Head of caudate nucleus (tissue), 42 donors: Measurements from ENCODE around the gene AP3D1.
A peak's percentile ranks its signal among the peaks of the same experiment; 100 is the strongest.

Source experiments
- DNase-seq, 42 donors: peaks; one replicate each; pipeline versions ENCODE4 v3.0.0 to v3.0.0-alpha.2; 2020 to 2021; ENCODE audit warnings: mixed read lengths in 7 of 42
- intact Hi-C: fragments of 100-400 bp; cut with DNase I; formaldehyde crosslinking; loops from one replicate; pipeline ENCODE4 v1.15.0; 2022

Gene AP3D1

DNA sequence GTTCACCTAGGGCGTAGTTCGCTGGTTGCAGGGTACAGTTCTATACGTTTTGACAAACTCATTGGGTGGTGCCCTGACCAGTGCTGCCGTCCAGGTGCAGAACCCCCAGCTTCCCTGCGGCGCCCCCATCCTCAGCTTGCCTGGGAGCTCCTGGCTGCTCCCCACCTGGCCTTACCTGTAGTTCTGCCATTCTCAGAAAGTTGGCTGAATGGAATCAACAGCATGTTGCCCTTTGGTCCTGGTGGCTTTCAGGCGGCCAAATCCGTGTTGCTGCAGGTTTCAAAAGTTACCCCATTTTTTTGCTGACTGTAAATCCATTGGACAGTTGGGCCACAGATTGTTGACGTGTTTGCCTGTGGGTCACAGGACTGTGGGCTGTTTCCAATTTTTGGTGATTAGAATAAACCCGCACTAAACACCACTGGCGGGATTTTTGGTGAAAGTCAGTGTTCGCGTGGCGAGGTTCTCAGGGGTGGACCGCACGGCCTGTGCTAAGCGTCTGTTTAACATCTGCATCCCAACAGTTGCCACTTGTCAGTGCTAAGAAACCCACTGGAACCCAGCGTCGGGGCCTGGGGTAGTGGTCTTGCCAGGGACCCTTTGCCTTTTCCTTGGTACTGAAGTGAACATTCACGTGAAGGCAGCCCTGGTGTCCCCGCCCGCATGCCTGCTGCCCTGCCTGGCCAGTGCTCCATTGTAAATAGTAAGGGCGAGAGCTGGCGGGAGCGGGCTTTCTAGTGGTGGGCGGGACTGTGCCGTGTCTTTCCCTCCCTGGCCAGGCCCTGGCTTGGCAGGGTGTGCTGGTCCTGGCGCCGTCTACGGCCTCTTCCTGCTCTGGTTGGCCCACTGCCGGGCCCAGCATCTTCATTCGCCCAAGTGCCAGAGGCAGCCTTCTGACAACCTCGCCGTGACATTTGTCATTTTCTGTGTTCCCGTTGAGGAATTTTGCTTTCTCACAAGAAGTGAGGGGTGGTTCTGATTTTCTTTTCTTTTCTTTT is 15.7 kb upstream of the AP3D1 start:
- peak in 39 of 42 donors; percentile 18 to 85 (median 62) for DNase-seq
- intact Hi-C loops: loop anchor here (10.0 kb wide), 1 partner anchor 218 kb away; no protein-coding TSS in a partner anchor

DNA sequence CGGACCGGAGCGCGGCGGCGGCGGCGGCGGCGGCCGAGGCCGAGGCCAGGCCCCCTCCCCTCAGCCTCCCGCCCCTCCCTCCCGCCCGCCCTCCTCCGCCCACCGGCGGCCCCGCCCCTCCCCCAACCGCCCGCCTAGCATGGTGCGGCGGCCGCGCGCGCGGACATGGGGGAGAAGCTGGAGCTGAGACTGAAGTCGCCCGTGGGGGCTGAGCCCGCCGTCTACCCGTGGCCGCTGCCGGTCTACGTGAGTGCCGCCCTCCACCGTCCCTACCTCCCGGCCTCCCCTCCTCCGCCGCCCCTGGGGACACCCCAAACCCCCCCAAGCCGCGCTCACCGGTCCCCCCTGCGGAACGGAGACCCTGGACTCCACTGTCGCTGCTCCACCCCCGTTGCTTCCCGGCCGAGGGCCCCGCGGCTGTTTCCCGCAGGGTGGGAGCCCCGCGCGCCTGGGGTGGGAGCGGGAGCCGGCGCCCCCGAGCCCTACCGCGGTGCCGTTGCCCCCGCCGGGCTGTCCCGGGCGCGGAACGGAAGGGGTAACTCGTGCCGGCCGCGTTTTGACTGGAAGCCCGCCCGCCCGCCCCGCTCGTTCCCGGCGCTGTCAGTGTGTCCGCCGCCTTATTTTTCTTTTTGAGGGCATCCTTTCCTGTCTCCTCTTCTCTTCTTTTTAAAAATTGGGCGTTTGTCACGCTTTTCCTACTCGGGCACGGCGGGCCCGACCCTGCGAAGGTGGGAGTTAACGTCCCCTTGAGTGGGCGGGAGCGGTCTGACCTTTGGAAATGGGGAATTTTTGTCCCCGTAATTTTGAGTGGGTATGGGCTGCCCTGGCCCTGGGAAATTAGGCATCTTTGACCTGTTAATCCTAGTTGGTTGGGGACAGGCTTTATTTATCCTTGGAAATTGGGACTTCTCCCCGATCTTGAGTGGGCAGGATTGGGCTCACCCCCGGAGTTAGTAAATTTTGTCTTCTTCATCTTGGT is 12.9 kb upstream of the AP3D1 start:
- intact Hi-C loops: loop anchor here (10.0 kb wide), 1 partner anchor 220 kb away; no protein-coding TSS in a partner anchor
- DNase-seq: peak in 10 of 42 donors; percentile 9 to 58 (median 32)

DNA sequence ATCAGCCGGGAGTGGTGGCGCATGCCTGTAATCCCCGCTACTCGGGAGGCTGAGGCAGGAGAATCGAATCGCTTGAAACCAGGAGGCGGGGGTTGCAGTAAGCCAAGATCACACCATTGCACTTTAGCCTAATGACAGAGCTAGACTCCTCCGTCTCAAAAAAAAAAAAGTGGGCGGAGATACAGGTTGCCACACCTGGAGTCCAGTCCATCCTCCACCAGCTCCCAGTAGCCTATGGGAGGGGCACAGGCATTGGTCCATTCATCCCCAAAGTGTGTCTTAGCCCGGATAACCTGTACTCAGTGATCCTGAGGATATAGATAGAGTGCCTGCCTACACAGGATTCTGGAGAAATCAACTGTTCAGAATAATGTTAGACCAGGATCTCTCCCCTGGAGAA is 9.0 kb upstream of the AP3D1 start:
- intact Hi-C loops: loop anchor here (10.0 kb wide), 1 partner anchor 224 kb away; no protein-coding TSS in a partner anchor
- DNase-seq: no peak

DNA sequence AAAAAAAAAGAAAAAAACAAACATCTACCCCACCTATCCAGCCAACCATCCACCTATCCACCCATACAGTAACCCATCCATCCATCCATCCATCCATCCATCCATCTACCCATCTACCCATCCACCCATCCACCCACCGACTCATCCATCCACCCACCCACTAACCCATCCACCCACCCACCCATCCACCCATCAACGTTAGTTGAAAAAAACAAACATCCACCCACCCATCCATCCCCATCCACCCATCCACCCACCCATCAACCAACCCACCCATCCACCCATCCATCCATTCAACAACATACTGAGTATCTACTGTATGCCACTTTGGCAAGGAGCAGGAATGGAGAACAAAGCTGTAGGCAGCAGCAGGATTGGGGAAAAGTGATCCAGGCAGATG is 6.1 kb upstream of the AP3D1 start:
- intact Hi-C loops: no loop called here
- no peak for DNase-seq

DNA sequence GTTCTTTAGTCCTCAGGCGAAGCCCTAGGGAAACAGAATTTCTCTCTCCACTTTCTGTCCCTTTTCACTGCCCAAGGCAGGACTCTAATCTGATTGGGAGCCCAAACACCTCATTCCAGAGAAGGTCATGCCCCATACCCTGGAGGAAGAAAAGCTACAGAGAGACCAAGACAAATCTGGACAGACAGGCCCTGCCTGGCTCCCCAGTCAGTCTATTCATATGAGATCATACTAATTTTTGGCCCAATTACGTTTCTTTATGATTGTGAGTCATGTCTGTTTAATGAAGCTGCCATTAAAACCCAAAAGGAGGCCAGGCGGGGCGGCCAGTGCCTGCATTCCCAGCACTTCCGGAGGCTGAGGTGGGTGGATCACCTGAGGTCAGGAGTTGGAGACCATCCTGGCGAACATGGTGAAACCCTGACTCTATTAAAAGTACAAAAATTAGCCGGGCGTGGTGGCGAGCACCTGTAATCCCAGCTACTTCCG is 3.3 kb upstream of the AP3D1 start:
- intact Hi-C loops: loop anchor here (5.0 kb wide), 2 partner anchors 83 to 173 kb away; partner anchors contain the start of genes LSM7, PLEKHJ1, SF3A2 and SPPL2B
- DNase-seq: no peak

DNA sequence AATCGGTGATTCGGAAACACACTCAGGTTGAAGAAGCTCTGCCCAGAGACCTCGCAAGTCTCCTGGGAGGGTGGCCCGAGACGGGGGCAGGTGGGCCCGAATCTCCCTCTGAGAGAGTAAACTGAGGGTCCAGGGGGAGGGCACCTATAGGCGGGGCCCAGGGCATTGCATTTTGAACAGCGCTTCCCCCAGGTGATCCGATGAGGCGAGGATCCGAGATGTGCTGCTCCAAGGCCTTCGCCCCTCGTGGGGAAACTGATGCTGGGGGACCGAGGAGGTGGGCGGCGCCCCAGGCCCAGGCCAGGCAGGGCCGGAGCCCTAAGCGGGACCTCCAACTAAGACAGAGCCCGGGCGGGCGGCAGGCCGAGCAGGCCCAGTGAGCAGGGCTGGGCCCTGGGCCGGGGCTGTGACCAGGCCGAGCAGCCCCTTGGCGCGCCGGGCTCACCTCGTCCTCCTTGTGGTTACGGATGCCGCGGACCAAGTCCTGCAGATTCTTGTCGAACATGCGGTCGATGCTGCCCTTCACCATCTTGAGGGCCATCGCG is 500 bp downstream of the AP3D1 start:
- DNase-seq: peak in 15 of 42 donors; percentile 6 to 50 (median 19)
- intact Hi-C loops: loop anchor here (5.0 kb wide), 2 partner anchors 86 to 176 kb away; partner anchors contain the start of genes LSM7, PLEKHJ1, SF3A2 and SPPL2B

GRCh38 chr19:2149980-2150793 is 1.2 kb downstream of the AP3D1 start:
- peak in 5 of 42 donors; percentile 16 to 22 (median 18) for DNase-seq
- intact Hi-C loops: loop anchor here (5.0 kb wide), 3 partner anchors 48 to 177 kb away; partner anchors contain the start of genes LSM7, PLEKHJ1, SF3A2 and SPPL2B

DNA sequence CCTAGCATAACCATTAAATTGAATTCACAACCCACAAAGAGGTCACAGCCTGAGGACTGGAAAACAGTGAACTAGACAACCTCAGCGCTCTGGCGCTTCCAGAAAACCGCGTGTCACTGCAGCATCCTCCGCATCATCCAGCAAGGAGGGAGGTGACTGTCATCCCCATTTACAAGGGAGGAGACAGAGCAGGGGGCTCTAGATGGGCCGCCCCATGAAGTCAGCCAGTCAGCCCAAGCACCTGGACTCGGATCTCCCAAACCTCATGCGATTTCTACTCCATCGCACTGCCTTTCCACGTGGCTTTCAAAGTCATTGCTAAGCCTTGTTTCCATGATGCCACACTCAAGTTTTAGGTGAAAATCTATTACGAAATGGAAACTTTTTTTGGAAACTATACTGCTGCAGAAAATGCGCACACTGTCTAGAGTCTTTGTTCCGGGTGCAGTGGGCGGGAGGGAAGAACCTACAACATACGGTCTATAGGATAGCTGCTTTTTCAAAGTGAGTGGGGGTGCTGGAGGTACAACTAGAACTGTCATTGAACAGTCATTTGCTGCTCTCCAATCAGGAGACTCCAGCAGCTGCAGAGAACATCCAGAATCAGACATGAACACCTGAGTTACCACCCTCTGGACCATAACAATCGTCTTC is 2.8 kb downstream of the AP3D1 start:
- peak in 32 of 42 donors; percentile 16 to 82 (median 52) for DNase-seq
- intact Hi-C loops: loop anchor here (5.0 kb wide), 1 partner anchor 46 kb away; no protein-coding TSS in a partner anchor

DNA sequence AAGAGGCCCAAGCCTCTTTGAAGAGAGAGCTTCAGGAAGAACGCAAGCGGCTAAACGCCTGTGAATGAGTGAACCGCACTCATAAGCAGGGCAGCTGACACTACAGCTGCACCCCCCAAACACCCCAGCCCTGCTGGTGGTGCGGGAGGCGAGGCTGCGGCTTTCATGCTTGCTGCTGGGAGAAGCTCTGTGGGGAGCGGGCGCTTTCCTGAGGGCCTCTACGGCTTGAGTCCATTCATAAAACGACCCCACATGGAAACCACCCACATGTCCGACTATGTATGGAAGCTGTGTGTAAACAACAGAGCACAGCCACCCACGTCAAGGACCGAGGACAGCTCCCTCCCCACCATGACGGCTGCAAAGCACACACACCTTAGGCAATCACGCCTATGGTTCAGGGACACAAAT is 5.5 kb downstream of the AP3D1 start:
- intact Hi-C loops: loop anchor here (5.0 kb wide), 1 partner anchor 44 kb away; no protein-coding TSS in a partner anchor
- DNase-seq: peak in 5 of 42 donors; percentile 11 to 44 (median 23)

DNA sequence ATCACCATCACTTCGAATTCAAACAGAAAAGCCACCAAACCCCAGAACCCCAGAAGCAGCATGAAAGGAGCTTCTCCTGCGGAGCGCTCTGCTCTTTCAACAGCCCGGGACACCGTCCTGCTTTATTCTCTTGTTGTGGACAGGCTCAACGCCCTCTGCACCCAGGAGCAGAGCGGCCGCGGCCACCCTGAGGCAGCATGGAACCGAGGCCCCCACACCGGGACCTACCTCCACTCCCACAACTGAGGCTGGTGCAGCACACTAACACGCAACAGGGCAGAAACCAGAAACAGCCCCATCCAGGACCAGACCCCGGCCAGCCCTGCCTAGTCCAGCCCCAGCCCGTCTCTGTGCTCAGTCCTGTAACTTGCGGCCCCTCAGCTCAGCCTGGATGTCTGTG is 7.2 kb downstream of the AP3D1 start:
- intact Hi-C loops: no loop called here

GRCh38 chr19:2142173-2142829 is 9.1 kb downstream of the AP3D1 start:
- no peak for DNase-seq
- intact Hi-C loops: no loop called here

More for the DNA sequence above, 7.2 kb downstream of the AP3D1 start:
- no peak for DNase-seq

DNA sequence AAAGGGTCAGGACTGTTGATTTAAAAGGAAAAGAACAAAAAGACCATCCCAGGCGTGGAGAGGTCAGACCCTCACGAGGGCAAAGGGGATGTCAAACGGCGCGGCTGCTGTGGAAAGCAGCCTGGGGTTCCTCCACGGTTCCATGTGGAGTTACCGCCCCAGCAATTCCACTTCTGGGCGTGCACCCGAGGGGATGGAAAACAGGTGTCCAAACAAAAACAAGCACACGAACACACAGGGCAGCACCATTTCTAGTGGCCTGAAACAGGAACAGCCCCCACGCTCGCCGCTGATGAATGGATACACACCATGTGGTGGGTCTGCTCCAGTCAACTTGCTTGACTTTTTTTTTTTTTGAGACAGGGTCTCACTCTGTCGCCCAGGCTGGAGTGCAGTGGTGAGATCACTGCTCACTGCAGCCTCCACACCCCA is 11.2 kb downstream of the AP3D1 start:
- intact Hi-C loops: no loop called here
- DNase-seq: no peak

- DNase-seq: no peak
- intact Hi-C loops: no loop called here
These were observed 11.8 kb downstream of the AP3D1 start for GRCh38 chr19:2139385-2140137.

- intact Hi-C loops: no loop called here
- peak in 4 of 42 donors; percentile 15 to 38 (median 27) for DNase-seq
These were observed 13.2 kb downstream of the AP3D1 start for GRCh38 chr19:2138061-2138728.

- intact Hi-C loops: no loop called here
- DNase-seq: no peak
These were observed 14.6 kb downstream of the AP3D1 start for GRCh38 chr19:2136796-2137195.
